GM19099 (cell line): ENCODE data around the gene SPATS2L.

Experiments
- POLR2A ChIP-seq: IDR thresholded peaks from 3 replicates; pipeline ENCODE4 v1.6.1; 2011; ENCODE audit warnings: low read depth; ENCODE audit not compliant: insufficient read length; ENCODE audit errors: extremely low read depth

SPATS2L gene

GRCh38 chr2:200322607-200323006 lies 16.1 kb downstream of the SPATS2L start:
- no peak for TF ChIP-seq POLR2A

GRCh38 chr2:200324362-200324761 lies 17.9 kb downstream of the SPATS2L start:
- TF ChIP-seq POLR2A, result no peak

GRCh38 chr2:200329384-200329783 lies 22.9 kb downstream of the SPATS2L start:
- no peak for TF ChIP-seq POLR2A

GRCh38 chr2:200329798-200330197 lies 23.3 kb downstream of the SPATS2L start:
- TF ChIP-seq POLR2A, result no peak

DNA sequence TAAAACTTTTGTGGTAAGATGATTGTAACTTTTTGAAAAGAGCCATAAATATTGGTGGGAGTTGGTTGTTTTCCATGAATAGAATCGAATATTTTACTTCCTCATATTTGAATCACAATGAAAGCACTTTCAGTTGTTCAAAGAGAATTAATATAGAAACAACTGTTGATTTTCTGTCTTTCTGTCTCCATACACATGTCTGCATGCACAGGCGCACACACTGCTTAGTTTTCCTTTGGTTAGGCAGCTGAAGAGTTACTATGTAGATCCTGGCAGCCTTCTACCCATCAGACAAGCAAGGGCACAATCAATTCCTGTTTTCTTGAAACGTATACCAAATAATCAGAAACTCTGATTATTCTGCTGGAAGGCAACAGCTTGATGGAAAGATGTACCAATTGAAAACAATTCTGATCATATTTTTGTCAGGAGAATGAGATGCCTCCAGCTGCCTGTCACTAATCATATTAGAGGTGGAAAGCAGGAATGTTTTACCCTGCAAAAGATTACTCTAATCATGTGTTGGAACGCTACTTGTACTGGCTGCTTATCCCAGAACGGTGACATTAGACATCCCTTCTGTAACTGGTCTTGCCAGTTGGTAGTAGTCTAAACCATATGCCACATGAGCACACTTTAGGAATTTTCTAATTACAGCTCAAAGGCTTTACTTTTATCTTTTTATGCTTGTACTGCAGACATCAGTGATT lies 24.0 kb downstream of the SPATS2L start:
- TF ChIP-seq POLR2A, result no peak

- no peak for TF ChIP-seq POLR2A
Measured at GRCh38 chr2:200331061-200331400, 24.5 kb downstream of the SPATS2L start.

DNA sequence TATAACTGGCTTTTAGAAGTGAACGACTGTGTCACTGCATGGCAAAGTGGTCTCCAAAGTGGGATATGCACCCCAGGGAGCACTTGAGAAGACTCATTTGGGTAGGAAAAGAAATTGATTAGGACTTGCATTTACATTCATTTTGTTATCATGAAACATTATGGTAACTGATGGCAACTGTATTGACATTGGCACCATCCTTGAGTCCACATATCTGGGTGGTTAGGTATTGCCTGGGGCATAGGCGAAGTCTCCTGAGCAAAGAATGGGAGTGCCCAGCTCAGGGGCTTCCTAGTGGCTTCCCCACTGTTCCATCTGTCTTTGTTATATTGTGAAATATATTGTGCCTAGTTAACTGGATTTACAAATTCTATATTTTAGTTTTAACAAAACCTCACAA lies 29.2 kb downstream of the SPATS2L start:
- TF ChIP-seq POLR2A, result no peak

DNA sequence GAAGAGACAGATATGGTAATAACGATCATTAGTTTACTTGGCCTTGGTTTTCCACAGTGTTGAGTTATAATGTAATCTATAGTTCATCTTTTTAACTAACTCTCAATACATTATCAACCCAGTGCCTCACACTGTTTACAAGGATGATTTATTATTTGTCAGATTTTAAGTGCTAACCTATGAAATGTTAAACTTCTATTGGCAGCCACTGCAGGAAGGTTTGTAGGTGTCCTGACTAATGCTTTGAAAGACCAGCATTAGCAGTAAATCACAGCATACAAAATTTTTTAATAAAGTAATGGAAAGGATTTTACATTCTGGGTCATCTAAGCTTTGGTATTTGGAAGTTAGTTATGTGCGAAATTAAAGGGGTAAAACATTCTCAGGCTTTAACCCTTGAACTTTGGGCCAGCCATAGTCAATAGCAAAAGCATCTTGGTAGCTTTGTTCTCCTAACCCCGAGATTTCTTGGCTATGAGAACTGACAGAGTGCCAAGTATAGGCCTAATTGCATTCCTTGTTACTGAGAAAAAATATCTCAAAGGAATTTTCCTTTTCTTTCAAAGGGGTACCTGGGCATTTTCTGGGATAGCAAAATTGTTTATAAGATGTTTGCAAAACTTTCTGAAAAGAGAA lies 30.6 kb downstream of the SPATS2L start:
- TF ChIP-seq POLR2A, result no peak

- no peak for TF ChIP-seq POLR2A
Measured at GRCh38 chr2:200337621-200338020, 31.1 kb downstream of the SPATS2L start.

GRCh38 chr2:200338692-200339091 lies 32.2 kb downstream of the SPATS2L start:
- no peak for TF ChIP-seq POLR2A

DNA sequence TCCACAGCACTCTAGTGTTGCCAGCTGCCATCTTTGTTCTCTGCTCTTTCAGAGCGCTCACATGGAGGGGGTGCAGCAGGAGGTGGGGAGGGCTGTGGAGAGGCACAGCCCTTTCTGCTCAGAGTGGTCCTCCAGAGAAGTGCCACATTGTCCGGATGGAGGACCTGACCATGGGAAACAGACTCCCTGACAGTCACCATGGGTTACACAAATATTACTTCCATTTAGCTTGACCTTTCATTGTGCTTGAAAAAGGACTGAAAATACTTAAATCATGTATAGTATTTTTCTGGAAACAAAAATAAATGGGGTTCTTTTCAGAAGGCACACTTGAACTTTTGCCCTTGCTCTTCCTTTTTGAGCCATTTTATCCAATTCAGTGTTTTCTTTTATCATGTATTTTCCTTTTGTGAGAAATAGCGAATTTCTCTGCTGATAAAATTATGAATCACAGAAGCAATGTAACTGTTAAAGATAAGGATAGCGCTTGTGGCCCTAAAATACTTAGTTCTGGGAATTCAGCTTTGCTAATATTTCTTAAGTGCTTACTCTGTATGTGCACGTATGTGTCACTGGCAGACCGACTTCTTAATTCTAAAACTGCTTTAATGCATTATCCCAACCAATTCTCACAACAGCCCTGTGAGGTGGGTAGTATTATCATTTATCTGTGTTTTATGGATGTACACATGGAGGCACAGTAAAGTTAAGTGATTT lies 34.2 kb downstream of the SPATS2L start:
- TF ChIP-seq POLR2A, result no peak

- TF ChIP-seq POLR2A, result no peak
Measured at GRCh38 chr2:200341376-200341775, 34.9 kb downstream of the SPATS2L start.

DNA sequence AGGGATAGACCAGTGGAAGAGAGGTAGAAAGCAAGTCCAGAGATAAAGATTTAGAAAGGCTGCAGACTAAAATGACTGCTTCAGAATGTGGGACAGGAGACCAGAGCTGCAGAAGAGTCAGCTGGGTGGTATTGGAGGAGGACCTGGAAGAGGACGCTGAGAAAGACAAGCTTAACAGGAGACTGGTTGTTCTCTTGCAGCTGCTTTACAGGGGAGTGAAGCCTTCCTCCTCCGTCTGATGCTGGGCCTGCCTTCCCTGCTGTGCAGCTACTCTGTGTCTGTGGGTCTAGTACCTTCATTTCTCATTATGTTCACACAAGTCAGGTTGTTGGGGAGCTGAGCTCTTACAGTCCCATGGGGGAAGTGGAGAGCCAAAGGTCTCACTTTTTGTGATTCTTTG lies 35.7 kb downstream of the SPATS2L start:
- no peak for TF ChIP-seq POLR2A

- TF ChIP-seq POLR2A, result no peak
Measured at GRCh38 chr2:200342654-200343053, 36.2 kb downstream of the SPATS2L start.

DNA sequence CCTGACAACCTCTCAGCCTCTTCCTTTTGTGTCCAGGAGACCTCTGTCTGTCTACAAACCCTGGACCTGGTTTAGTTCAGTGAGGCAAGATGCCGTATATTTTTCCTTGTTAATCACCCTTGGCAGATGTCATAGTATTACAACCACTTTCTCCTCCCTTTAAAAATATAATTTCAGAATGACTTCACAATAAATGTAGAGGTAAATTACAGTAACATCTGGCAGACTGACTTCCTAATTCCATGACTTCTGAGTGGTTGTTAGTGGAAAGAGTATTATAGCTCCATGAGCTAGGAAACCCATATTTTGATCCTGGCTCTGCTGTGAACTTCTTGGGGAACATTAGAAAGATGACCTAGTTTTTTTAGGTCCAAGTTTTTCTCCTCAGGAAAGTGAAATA lies 39.5 kb downstream of the SPATS2L start:
- TF ChIP-seq POLR2A, result no peak

GRCh38 chr2:200347301-200347700 lies 40.8 kb downstream of the SPATS2L start:
- TF ChIP-seq POLR2A, result no peak

DNA sequence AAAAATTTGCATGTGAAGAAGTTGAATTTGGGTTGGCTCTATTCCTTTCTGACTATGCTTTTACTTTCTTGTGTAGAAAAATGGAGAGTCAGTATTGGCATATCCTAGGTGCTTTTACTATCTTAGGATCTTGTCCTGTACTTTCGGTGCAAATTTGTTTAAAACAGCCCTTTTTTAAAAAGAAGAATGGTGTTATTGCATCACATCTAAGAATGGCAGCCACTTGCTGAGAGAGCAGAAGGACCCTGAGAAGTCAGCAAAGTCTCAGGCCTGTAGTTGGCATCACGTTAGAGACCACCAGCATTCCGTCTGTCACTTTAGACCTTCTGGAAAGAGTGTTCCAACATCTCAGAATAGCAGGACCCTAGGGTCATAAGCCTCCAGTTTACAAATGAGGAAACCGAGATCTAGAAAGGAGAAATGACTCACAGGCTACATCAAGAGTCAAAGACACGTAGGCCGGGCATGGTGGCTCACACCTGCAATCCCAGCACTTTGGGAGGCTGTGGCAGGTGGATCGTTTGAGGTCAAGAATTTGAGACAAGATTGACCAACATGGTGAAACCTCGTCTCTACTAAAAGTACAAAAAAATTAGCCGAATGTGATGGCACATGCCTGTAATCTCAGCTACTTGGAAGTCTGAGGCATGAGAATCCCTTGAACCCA lies 42.5 kb downstream of the SPATS2L start:
- TF ChIP-seq POLR2A, result no peak

DNA sequence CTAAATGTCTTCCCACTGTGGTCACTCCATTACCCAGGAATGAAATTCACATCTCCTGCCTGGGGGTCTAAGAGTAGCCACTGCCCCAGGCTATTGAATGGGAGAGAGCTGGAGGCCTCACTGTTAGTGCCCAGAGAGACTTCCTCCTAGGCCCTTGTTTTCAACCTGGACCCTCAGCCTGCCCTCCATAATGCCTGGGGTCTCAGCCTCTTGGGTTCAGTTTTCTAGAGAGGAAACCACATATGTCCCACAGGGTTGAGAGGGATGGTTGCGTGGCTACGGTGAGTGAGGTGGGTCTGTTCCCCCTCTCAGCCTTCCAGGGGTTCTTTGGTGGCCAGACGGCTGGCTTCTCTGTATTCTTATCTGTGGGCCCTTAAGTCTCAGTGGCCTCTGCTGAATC lies 43.4 kb downstream of the SPATS2L start:
- no peak for TF ChIP-seq POLR2A
